Neutrophil (primary cell): ENCODE measurements around the gene NR5A1.

Experiments
- H3K27ac ChIP-seq: fragments of 200-600 bp; sonication (generic); 2 replicates; pipeline ENCODE4 v1.5.1; 2016; ENCODE audit warnings: mild to moderate bottlenecking, moderate library complexity
- H3K27me3 ChIP-seq: fragments of 200-600 bp; sonication (generic); 2 replicates; pipeline ENCODE4 v1.6.0; 2016; ENCODE audit warnings: mild to moderate bottlenecking
- H3K36me3 ChIP-seq: fragments of 200-600 bp; sonication (generic); 2 replicates; pipeline ENCODE4 v1.5.1; 2017
- H3K4me1 ChIP-seq, 2 experiments: fragments of 200-600 bp in 1 of 2; sonication (generic) in 1 of 2; 1 replicate in 1 of 2; 2 replicates in 1 of 2; pipeline versions ENCODE4 v1.5.1 to v1.6.1; 2013 to 2016; ENCODE audit warnings: low read depth in 1 of 2, low read length in 1 of 2, mild to moderate bottlenecking in 1 of 2, moderate library complexity in 1 of 2; ENCODE audit not compliant: control insufficient read depth in 1 of 2, insufficient read depth in 1 of 2
- H3K4me3 ChIP-seq, 2 experiments: fragments of 200-600 bp in 1 of 2; sonication (generic) in 1 of 2; 1 replicate in 1 of 2; 2 replicates in 1 of 2; pipeline ENCODE4 v1.5.1; 2013 to 2016; ENCODE audit warnings: low read depth in 1 of 2, low read length in 1 of 2, mild to moderate bottlenecking in 1 of 2, moderate library complexity in 1 of 2
- H3K9me3 ChIP-seq: fragments of 200-600 bp; sonication (generic); 2 replicates; pipeline ENCODE4 v1.5.1; 2016
- TF ChIP-seq, protein P1 (sequence below): fragments of 200-600 bp; sonication (generic); IDR thresholded peaks from 2 replicates; pipeline ENCODE4 v1.5.1; 2016; ENCODE audit warnings: antibody characterized with exemption

The NR5A1 gene

DNA sequence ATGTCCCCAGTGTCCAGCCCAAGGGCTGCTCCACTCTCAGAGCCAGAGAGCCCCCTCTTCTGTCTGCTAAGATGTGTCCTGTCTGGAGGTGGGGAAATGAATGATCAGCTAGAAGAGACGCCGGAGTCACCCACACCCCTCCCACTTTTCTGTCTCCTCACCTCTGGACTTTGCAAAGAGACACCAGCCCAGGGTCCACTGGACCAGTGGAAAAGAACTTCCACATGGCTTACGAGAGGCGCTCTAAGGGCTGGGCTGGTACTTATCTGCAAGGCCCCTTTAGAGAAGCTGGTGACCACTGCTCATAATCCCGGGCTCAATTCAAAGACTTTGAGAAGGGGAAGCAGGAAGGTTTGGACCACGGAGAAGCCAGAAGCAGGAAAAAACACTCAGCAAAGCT lies 9.2 kb downstream of the NR5A1 start:
- H3K4me1 ChIP-seq: no peaks in the 10 kb centered on the region
- no peak overlapping the region for H3K4me3 ChIP-seq
- no peaks in the 10 kb centered on the region for H3K36me3 ChIP-seq
- TF ChIP-seq, protein P1, sequence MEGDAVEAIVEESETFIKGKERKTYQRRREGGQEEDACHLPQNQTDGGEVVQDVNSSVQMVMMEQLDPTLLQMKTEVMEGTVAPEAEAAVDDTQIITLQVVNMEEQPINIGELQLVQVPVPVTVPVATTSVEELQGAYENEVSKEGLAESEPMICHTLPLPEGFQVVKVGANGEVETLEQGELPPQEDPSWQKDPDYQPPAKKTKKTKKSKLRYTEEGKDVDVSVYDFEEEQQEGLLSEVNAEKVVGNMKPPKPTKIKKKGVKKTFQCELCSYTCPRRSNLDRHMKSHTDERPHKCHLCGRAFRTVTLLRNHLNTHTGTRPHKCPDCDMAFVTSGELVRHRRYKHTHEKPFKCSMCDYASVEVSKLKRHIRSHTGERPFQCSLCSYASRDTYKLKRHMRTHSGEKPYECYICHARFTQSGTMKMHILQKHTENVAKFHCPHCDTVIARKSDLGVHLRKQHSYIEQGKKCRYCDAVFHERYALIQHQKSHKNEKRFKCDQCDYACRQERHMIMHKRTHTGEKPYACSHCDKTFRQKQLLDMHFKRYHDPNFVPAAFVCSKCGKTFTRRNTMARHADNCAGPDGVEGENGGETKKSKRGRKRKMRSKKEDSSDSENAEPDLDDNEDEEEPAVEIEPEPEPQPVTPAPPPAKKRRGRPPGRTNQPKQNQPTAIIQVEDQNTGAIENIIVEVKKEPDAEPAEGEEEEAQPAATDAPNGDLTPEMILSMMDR: no peak
- no peak overlapping the region for H3K27ac ChIP-seq
- peaks cover 62% of the 10 kb centered on the region for H3K27me3 ChIP-seq
- H3K9me3 ChIP-seq: no peaks in the 10 kb centered on the region

DNA sequence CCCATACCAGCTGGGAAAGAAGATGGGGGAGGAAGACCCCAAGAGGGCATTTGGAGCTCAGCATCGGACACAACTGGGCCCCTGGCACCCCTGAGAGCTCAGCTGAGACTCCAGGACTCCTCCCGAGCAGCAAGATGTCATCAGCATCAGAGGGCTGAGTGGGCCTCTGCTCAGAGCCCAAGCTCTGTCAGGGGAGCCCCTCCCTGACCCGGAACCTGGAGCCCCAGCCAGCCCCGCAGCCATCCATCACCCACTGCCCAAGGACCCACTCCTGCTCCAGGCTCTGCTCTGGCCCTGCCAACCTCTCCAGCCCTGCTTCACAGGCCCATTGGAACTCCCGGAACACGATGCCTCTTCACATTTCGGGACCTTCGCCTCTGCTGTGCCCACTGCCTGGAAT lies 9.8 kb downstream of the NR5A1 start:
- no peaks in the 10 kb centered on the region for H3K9me3 ChIP-seq
- no peaks in the 10 kb centered on the region for H3K4me1 ChIP-seq
- TF ChIP-seq, protein P1: no peak
- peaks cover 56% of the 10 kb centered on the region for H3K27me3 ChIP-seq
- H3K27ac ChIP-seq: no peak overlapping the region
- H3K36me3 ChIP-seq: no peaks in the 10 kb centered on the region
- H3K4me3 ChIP-seq: no peak overlapping the region

DNA sequence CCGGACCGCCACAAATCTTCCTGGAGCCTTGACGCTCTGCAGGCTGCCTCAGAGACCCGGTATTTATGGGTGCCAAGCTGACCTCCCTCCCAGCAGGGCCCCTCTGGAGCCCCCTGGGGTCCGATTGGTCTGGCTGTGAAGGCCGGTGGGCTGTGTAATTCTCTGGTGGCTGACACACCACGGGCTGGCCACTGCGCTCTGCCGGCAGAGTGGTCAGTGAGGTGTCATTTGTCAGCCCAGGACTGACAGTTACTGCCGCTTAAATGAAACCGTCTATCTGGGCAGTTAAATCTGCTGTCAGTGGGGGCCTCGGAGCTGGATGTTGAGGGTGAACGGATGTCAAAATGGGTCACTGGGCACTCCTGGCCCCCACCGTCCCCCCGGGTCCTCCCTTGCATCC lies 10.7 kb downstream of the NR5A1 start:
- Histone ChIP-seq H3K4me3 (no peak overlapping the region), H3K27ac (no peak overlapping the region)

DNA sequence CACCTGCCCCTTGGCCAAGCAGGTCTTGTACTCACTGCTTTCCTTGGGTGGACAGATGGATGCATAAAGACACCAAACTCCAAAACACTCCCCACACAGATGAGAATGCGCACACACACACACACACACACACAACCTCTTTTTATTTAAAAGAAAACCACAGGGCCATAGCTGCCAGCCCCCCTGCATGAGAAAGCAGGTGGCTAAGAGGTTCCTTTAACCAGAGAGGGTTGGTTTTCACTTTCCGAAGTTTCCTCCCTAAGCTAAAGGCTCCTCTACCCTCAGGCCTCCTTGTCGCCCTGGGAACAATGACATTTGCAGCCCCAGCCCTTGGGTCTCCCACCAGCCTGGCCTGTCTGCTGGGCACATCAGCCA lies 11.1 kb downstream of the NR5A1 start:
- TF ChIP-seq, protein P1: no peak
- H3K4me3 ChIP-seq: no peak overlapping the region
- H3K9me3 ChIP-seq: no peaks in the 10 kb centered on the region
- no peak overlapping the region for H3K27ac ChIP-seq
- peaks cover 42% of the 10 kb centered on the region for H3K27me3 ChIP-seq
- H3K36me3 ChIP-seq: no peaks in the 10 kb centered on the region
- H3K4me1 ChIP-seq: no peaks in the 10 kb centered on the region

More for the DNA sequence above, 10.7 kb downstream of the NR5A1 start:
- Histone ChIP-seq H3K4me1 (no peaks in the 10 kb centered on the region), H3K9me3 (no peaks in the 10 kb centered on the region), H3K36me3 (no peaks in the 10 kb centered on the region), H3K27me3 (peaks cover 46% of the 10 kb centered on the region)
- TF ChIP-seq, protein P1: no peak

DNA sequence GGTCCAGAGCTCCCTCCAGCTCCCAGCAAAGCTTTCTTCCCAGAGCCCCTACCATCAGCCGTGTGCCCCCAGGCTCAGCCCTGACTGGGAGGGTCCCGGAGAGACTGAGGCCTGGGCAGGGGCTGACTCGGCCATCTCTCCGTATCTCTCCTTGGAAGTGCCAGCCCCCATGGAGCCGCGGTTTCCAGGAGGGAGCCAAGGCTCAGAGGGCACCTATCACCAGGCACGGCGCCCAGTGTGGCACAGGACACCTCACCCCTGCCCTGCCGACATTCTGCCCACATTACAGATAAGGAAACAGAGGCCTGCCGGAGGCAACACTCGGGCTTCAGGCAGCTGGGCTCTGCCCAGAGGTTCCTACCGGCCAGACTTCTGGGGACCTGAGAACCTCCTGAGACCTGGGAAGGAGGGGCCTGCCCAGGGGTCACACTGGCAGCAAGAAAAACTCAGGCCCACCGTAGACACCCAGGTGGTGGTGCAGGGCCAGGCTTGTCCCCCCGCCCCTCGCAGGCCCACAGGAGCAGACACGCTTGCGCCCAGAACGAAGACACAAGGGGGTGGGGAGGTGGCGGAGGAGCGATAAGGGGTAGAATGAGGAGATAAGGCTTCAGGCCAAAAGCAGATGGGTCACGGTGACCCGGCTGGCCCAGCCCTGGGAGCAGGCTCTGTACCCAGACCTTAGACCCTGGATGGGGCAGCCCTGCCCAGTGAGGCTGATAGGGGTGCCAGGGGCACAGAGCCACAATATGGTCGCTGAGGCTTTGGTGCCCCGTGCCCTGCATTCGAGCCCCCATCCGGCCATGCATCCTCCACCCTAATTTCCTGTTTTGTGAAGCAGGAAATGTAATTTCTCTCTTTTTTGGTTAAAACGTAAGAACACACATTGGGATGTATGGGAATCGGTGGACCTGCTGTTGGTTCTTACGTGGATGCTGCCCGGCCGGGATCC lies 11.8 kb downstream of the NR5A1 start:
- TF ChIP-seq, protein P1: no peak
- H3K4me3 ChIP-seq: no peak overlapping the region
- H3K27me3 ChIP-seq: peaks cover 35% of the 10 kb centered on the region
- H3K9me3 ChIP-seq: no peaks in the 10 kb centered on the region
- no peak overlapping the region for H3K27ac ChIP-seq
- H3K36me3 ChIP-seq: no peaks in the 10 kb centered on the region
- no peaks in the 10 kb centered on the region for H3K4me1 ChIP-seq
